Measurements from ENCODE around the gene MVK.

MVK gene

DNA sequence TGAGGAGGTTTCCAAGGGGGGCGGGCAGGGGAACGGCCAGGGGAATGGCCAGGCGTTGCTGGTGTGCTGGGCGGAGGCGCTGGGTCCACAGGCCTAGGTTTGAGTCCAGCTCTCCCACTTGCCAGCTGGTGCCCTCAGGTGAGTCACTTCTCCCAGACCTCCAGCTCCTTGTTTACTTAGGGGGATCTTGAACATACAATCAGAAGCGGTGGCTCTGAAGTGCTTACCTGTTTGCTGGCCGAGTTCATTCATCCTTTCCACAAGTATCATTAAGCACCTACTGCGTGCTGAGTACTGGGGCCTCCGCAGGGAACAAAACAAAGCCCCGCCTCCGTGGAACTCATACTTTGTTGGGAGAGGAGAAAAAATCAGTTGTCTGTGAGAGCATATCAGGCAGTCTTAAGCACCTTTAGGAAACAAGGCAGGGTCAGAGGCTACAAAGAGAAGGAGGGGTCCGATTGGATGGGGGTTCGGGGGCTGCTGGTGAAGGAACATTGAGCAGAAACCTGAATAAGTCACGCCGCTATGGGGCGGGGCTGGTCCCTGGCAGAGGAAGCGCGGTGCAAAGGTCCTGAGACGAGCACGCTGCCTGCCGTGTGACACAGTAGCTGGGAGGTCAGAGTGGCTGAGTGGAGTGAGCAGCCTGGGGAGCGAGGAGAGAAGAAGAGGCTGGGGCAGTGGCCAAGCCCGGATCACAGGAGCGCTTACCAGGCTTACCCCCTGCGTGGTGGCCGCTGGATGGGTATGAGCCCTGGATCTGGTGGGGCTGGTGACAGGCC, 15.1 kb downstream of the MVK start:
- Histone ChIP-seq H3K4me1 (ENCODE audit: control insufficient read depth, insufficient read depth, low read length) (no peaks in the 10 kb centered on the region), H3K36me3 (ENCODE audit: control insufficient read depth in 2 of 2, insufficient read depth in 2 of 2, low read length in 2 of 2) (peaks cover 16 to 34% of the 10 kb centered on the region in 2 donors), H3K27me3 (ENCODE audit: control insufficient read depth in 1 of 2, insufficient read depth in 2 of 2, low read length in 2 of 2) (no peaks in the 10 kb centered on the region), H3K27ac (ENCODE audit: low read length) (no peak overlapping the region), H3K4me3 (ENCODE audit: low read length in 2 of 2) (no peak overlapping the region), H3K9me3 (ENCODE audit: control insufficient read depth in 2 of 2, low read length in 2 of 2) (no peaks in the 10 kb centered on the region), H3K9ac (ENCODE audit: low read length in 2 of 2) (no peak overlapping the region)

DNA sequence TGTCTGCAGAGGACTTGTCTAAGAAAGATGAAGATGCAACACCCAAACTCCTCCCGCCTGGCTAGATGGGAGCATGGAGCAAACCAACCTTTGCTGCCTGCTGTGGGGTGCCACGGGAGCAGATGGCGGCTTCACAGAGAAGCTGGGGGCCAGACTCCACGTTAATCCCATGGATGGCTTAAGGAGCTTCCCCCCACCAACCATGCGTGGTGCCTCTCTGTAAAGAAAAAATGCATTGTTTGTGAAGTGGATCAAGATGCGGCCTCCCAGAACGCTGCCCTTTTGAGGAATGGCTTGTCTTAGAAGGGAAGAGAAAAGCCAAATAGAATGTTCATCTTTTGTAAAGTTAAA, 15.6 kb downstream of the MVK start:
- peaks cover 12 to 28% of the 10 kb centered on the region in 2 donors for H3K36me3 ChIP-seq (ENCODE audit: control insufficient read depth in 2 of 2, insufficient read depth in 2 of 2, low read length in 2 of 2)
- no peaks in the 10 kb centered on the region for H3K4me1 ChIP-seq (ENCODE audit: control insufficient read depth, insufficient read depth, low read length)
- no peaks in the 10 kb centered on the region for H3K27me3 ChIP-seq (ENCODE audit: control insufficient read depth in 1 of 2, insufficient read depth in 2 of 2, low read length in 2 of 2)
- no peak overlapping the region for H3K9ac ChIP-seq (ENCODE audit: low read length in 2 of 2)
- H3K27ac ChIP-seq (ENCODE audit: low read length) = no peak overlapping the region
- no peak overlapping the region for H3K4me3 ChIP-seq (ENCODE audit: low read length in 2 of 2)
- no peaks in the 10 kb centered on the region for H3K9me3 ChIP-seq (ENCODE audit: control insufficient read depth in 2 of 2, low read length in 2 of 2)

DNA sequence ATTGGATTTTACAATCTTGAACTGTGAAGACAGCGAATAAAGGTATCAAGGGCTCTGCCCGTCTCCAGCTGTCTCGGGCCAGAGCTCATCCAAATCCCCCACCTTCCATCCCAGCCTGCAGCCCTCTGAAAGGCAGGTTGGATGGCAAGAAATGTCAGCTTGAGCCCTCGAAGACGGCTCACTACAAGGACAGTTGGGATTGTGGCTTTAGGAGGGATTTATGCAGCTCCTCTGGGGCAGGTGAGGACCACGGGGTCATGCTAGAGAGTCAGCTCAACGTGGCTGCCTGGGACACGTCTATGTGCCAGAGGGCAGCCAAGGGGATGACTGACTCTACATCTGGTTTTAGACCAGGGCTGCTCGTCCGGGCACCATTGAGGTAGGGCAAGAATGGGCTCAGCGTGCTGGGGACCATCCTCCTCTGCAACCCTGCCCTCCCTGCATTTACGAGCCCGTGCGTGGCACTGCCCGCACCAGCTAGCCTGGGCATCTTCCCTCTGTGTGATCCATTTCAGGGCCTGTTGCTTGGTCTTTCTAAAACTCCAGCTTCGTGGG, 16.2 kb downstream of the MVK start:
- Histone ChIP-seq H3K9me3 (ENCODE audit: control insufficient read depth in 2 of 2, low read length in 2 of 2) (no peaks in the 10 kb centered on the region), H3K27me3 (ENCODE audit: control insufficient read depth in 1 of 2, insufficient read depth in 2 of 2, low read length in 2 of 2) (no peaks in the 10 kb centered on the region), H3K9ac (ENCODE audit: low read length in 2 of 2) (no peak overlapping the region), H3K4me1 (ENCODE audit: control insufficient read depth, insufficient read depth, low read length) (no peaks in the 10 kb centered on the region), H3K36me3 (ENCODE audit: control insufficient read depth in 2 of 2, insufficient read depth in 2 of 2, low read length in 2 of 2) (peaks cover 12 to 30% of the 10 kb centered on the region in 2 donors), H3K4me3 (ENCODE audit: low read length in 2 of 2) (no peak overlapping the region), H3K27ac (ENCODE audit: low read length) (no peak overlapping the region)

DNA sequence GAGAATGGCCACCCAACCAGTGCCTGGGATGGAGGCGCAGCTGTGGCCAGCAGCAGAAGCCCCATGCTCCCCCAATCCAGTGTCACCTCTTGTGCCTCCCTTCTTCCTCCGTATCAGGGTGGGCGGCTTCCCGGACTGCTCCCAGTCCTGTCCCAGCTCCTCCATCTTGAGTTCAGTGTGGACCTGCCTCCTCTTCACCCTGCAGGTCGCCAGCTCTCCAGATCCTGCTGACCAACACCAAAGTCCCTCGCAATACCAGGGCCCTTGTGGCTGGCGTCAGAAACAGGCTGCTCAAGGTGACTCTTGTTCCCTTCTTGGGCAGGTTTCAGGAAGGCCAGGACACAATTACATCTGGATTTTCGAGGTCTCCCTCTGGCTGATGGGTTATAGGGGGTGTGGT, 17.0 kb downstream of the MVK start:
- Histone ChIP-seq H3K36me3 (ENCODE audit: control insufficient read depth in 2 of 2, insufficient read depth in 2 of 2, low read length in 2 of 2) (peaks cover 12 to 33% of the 10 kb centered on the region in 2 donors), H3K27me3 (ENCODE audit: control insufficient read depth in 1 of 2, insufficient read depth in 2 of 2, low read length in 2 of 2) (no peaks in the 10 kb centered on the region), H3K9me3 (ENCODE audit: control insufficient read depth in 2 of 2, low read length in 2 of 2) (no peaks in the 10 kb centered on the region), H3K9ac (ENCODE audit: low read length in 2 of 2) (no peak overlapping the region), H3K4me3 (ENCODE audit: low read length in 2 of 2) (no peak overlapping the region), H3K27ac (ENCODE audit: low read length) (no peak overlapping the region), H3K4me1 (ENCODE audit: control insufficient read depth, insufficient read depth, low read length) (no peaks in the 10 kb centered on the region)

DNA sequence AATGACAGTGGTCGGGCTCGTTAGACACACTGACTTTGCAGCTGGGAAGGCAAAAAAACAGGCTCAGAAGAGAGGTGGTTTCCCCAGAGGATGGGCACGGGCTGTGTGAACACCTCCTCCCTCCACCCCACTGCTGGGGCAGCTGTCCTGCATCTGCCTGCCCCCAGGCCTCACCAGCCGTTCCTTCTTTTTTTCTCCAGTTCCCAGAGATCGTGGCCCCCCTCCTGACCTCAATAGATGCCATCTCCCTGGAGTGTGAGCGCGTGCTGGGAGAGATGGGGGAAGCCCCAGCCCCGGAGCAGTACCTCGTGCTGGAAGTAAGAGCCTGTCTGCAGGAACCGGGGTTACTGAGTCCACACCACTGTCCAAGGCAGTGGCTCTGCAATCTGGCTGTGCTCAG, 17.4 kb downstream of the MVK start:
- no peaks in the 10 kb centered on the region for H3K9me3 ChIP-seq (ENCODE audit: control insufficient read depth in 2 of 2, low read length in 2 of 2)
- H3K27me3 ChIP-seq (ENCODE audit: control insufficient read depth in 1 of 2, insufficient read depth in 2 of 2, low read length in 2 of 2) = no peaks in the 10 kb centered on the region
- H3K36me3 ChIP-seq (ENCODE audit: control insufficient read depth in 2 of 2, insufficient read depth in 2 of 2, low read length in 2 of 2) = peaks cover 12 to 33% of the 10 kb centered on the region in 2 donors
- H3K9ac ChIP-seq (ENCODE audit: low read length in 2 of 2) = no peak overlapping the region
- no peaks in the 10 kb centered on the region for H3K4me1 ChIP-seq (ENCODE audit: control insufficient read depth, insufficient read depth, low read length)
- H3K4me3 ChIP-seq (ENCODE audit: low read length in 2 of 2) = no peak overlapping the region
- H3K27ac ChIP-seq (ENCODE audit: low read length) = no peak overlapping the region

DNA sequence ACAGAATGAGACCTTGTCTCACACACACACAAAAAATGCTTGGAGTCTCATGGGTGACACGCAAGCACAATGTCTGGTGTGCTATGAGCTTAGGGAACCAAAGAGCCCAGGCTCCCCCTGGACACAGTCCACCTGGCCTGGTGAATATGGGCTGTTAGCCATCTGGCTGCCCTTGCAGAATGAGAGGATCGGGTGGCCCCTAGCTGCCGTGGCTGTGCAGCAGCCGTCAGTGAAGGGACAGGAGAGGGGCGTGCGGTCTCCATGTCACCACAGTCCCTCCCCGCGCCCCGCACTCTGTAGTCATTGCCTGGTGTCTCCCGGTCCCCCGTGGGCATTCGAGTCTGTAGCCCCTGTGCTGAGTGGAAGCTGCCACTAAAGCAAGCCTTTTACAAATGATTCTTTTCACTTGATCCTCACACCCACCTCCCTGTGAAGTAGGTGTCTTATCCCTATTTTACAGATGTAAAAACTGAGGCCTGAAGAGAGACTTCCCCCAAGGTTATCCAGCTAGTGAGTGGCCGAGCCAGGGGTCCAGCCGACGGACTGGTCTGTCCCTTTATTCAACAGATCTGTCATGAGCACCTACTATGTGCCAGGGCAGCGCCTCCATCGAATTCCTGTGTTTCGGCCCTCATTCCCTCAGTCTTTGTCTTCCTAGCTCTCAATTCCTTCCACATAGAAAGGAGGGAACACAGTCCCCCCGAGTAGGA, 18.8 kb downstream of the MVK start:
- Histone ChIP-seq H3K27me3 (ENCODE audit: control insufficient read depth in 1 of 2, insufficient read depth in 2 of 2, low read length in 2 of 2) (no peaks in the 10 kb centered on the region), H3K9me3 (ENCODE audit: control insufficient read depth in 2 of 2, low read length in 2 of 2) (no peaks in the 10 kb centered on the region), H3K27ac (ENCODE audit: low read length) (no peak overlapping the region), H3K4me3 (ENCODE audit: low read length in 2 of 2) (no peak overlapping the region), H3K36me3 (ENCODE audit: control insufficient read depth in 2 of 2, insufficient read depth in 2 of 2, low read length in 2 of 2) (peaks cover 1 to 26% of the 10 kb centered on the region in 2 donors), H3K9ac (ENCODE audit: low read length in 2 of 2) (no peak overlapping the region), H3K4me1 (ENCODE audit: control insufficient read depth, insufficient read depth, low read length) (no peaks in the 10 kb centered on the region)

DNA sequence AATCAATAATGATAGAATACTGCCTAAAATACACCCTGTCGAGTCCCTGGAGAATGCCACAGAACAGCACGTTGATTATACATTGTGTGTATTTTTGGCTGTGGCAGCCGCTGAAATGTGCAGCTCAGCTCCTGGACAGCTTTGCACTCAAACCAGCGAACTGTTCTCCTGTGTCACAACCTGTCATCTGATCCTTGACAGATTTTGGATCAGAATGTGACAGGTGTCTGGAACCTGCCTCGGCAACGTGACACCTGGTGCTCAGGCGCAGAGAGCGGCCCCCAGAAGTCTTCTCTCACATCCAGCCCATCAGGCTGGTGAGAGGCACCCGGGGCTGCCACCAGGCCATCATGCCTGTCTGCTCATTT, 19.3 kb downstream of the MVK start:
- H3K9me3 ChIP-seq (ENCODE audit: control insufficient read depth in 2 of 2, low read length in 2 of 2) = no peaks in the 10 kb centered on the region
- H3K9ac ChIP-seq (ENCODE audit: low read length in 2 of 2) = no peak overlapping the region
- no peak overlapping the region for H3K27ac ChIP-seq (ENCODE audit: low read length)
- H3K27me3 ChIP-seq (ENCODE audit: control insufficient read depth in 1 of 2, insufficient read depth in 2 of 2, low read length in 2 of 2) = no peaks in the 10 kb centered on the region
- H3K36me3 ChIP-seq (ENCODE audit: control insufficient read depth in 2 of 2, insufficient read depth in 2 of 2, low read length in 2 of 2) = peaks cover 0 to 23% of the 10 kb centered on the region in 2 donors
- peaks cover 4% of the 10 kb centered on the region for H3K4me1 ChIP-seq (ENCODE audit: control insufficient read depth, insufficient read depth, low read length)
- H3K4me3 ChIP-seq (ENCODE audit: low read length in 2 of 2) = no peak overlapping the region

DNA sequence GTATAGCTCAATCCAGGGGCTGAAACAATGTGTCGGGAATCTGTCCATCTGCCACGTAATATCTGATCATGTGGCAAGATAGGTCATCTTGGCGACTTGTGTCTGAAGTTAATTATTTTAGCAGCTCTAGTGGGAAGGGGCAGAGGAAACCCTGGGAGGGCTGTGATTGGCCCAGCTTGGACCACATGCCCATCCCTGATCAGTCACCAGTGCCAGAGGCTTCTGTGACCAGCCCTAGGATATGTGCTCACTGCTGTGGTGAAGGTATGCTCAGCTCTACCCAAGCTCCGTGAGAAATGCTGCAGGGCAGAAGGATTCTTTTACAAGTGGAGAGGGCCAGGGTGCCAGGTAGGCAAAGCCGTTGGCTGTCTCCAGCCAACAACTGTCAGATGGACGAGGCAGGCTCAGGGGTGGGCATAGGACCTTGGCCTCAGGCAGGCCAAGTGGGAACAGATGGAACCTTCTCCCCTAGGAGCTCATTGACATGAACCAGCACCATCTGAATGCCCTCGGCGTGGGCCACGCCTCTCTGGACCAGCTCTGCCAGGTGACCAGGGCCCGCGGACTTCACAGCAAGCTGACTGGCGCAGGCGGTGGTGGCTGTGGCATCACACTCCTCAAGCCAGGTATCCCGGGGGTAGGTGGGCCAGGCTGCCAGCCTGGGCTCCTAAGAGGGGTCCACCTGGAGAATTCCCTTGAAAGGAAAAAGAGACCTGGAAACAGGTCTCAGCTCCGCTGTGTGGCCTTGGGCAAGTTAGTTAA, 21.1 kb downstream of the MVK start:
- H3K4me3 ChIP-seq (ENCODE audit: low read length in 2 of 2) = no peak overlapping the region
- no peak overlapping the region for H3K27ac ChIP-seq (ENCODE audit: low read length)
- no peak overlapping the region for H3K9ac ChIP-seq (ENCODE audit: low read length in 2 of 2)
- H3K27me3 ChIP-seq (ENCODE audit: control insufficient read depth in 1 of 2, insufficient read depth in 2 of 2, low read length in 2 of 2) = no peaks in the 10 kb centered on the region
- H3K4me1 ChIP-seq (ENCODE audit: control insufficient read depth, insufficient read depth, low read length) = peaks cover 5% of the 10 kb centered on the region
- no peaks in the 10 kb centered on the region for H3K9me3 ChIP-seq (ENCODE audit: control insufficient read depth in 2 of 2, low read length in 2 of 2)
- peaks cover 0 to 15% of the 10 kb centered on the region in 2 donors for H3K36me3 ChIP-seq (ENCODE audit: control insufficient read depth in 2 of 2, insufficient read depth in 2 of 2, low read length in 2 of 2)

DNA sequence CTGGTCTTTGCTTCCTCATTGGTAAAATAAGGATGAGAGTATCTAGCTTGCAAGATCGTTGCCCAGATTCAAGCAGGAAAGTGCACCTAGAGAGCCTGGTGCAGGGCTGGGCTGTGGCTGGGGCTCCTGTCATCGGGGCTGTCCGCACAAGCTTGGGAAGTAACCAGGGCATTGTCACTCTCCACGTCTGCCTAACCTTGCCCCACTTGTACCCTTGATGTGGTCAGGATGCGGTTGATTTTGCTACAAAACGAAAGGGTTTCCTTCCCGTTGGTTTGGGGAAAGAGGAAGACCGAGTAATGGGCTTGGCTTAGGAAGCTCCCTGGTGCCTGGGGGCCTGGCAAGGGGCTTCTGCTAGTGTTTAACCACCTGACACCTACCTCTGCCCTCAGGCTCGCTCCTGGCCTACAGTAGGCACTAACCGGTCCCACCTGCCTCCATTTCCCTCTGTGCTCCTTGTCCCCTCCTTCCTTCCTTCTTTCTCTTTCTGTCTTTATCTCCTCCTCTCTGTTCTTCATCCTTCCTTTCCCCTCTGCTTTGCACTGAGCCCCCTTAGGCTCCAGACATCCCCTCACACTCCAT, 21.8 kb downstream of the MVK start:
- no peaks in the 10 kb centered on the region for H3K9me3 ChIP-seq (ENCODE audit: control insufficient read depth in 2 of 2, low read length in 2 of 2)
- no peak overlapping the region for H3K27ac ChIP-seq (ENCODE audit: low read length)
- H3K36me3 ChIP-seq (ENCODE audit: control insufficient read depth in 2 of 2, insufficient read depth in 2 of 2, low read length in 2 of 2) = peaks cover 0 to 12% of the 10 kb centered on the region in 2 donors
- H3K4me1 ChIP-seq (ENCODE audit: control insufficient read depth, insufficient read depth, low read length) = peaks cover 5% of the 10 kb centered on the region
- H3K4me3 ChIP-seq (ENCODE audit: low read length in 2 of 2) = no peak overlapping the region
- no peak overlapping the region for H3K9ac ChIP-seq (ENCODE audit: low read length in 2 of 2)
- H3K27me3 ChIP-seq (ENCODE audit: control insufficient read depth in 1 of 2, insufficient read depth in 2 of 2, low read length in 2 of 2) = no peaks in the 10 kb centered on the region

DNA sequence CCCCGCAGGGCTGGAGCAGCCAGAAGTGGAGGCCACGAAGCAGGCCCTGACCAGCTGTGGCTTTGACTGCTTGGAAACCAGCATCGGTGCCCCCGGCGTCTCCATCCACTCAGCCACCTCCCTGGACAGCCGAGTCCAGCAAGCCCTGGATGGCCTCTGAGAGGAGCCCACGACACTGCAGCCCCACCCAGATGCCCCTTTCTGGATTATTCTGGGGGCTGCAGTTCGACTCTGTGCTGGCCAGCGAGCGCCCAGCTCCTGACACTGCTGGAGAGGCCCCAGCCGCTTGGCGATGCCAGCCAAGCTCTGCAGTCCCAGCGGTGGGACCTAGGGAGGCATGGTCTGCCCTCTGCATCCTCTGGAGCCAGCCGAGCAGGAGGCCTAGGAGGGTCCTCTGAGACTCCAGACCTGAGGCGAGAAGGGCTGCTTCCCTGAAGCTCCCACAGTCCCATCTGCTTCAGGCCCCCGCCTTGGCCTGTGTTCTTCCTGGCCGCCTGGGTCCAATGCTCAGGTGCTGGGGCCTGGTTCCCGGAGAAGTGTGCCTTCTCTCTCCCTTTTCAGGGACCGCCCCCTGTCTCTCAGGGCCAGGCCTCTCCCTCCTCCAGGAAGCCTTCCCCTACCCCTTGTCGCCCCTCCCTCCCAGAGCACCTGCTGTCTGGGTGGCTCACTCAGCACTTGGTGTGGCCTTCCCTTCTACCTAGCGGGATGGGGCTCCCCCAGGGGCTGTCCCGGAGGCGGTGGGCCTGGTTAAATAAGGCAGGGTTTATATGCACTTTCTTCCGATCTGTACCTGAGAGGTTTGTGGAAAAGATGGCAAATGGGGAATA, 23.0 kb downstream of the MVK start:
- Histone ChIP-seq H3K9me3 (ENCODE audit: control insufficient read depth in 2 of 2, low read length in 2 of 2) (no peaks in the 10 kb centered on the region), H3K36me3 (ENCODE audit: control insufficient read depth in 2 of 2, insufficient read depth in 2 of 2, low read length in 2 of 2) (peaks cover 0 to 8% of the 10 kb centered on the region in 2 donors), H3K4me1 (ENCODE audit: control insufficient read depth, insufficient read depth, low read length) (peaks cover 5% of the 10 kb centered on the region), H3K27ac (ENCODE audit: low read length) (no peak overlapping the region), H3K9ac (ENCODE audit: low read length in 2 of 2) (no peak overlapping the region), H3K4me3 (ENCODE audit: low read length in 2 of 2) (no peak overlapping the region), H3K27me3 (ENCODE audit: control insufficient read depth in 1 of 2, insufficient read depth in 2 of 2, low read length in 2 of 2) (no peaks in the 10 kb centered on the region)

Data from stomach smooth muscle (tissue), 2 donors.